ENCODE measurements around the gene EIF2S2. TPM values are rescaled to one million over a fixed set of nuclear protein-coding genes. Genes with fewer than 3 reads are reported as not detected.

Gene EIF2S2
- total RNA-seq, 2 donors from 2014 or later = 22.6 to 40.2 TPM

DNA sequence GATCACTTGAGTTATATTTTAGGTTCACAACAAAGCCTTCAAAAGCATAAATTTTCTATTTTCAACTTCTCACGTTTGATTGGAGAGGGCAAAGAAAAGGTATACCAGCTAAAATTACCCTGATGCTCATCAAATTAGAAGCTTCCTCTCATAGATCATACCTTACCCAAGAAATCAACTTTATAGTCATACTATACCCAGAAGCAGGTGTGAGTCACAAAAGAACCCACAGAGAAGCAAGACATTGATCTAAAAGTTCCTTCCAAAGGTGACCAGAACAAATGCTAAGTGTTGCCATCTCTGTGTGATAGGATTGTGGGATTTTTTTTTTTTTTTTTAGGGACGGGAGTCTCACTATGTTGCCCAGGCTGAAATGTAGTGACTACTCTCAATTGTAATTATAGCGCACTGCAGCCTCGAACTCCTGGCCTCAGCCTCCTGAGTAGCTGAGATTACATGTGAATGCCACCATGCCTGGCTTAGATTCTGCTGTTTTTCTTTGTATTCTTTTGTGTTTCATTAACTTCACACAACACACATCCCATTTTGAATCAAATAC, 3.3 kb downstream of the EIF2S2 start:
- H3K27ac ChIP-seq = no peak overlapping the region
- TF ChIP-seq, protein P1, sequence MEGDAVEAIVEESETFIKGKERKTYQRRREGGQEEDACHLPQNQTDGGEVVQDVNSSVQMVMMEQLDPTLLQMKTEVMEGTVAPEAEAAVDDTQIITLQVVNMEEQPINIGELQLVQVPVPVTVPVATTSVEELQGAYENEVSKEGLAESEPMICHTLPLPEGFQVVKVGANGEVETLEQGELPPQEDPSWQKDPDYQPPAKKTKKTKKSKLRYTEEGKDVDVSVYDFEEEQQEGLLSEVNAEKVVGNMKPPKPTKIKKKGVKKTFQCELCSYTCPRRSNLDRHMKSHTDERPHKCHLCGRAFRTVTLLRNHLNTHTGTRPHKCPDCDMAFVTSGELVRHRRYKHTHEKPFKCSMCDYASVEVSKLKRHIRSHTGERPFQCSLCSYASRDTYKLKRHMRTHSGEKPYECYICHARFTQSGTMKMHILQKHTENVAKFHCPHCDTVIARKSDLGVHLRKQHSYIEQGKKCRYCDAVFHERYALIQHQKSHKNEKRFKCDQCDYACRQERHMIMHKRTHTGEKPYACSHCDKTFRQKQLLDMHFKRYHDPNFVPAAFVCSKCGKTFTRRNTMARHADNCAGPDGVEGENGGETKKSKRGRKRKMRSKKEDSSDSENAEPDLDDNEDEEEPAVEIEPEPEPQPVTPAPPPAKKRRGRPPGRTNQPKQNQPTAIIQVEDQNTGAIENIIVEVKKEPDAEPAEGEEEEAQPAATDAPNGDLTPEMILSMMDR (IDR thresholded peaks at IDR 0.05) = no peak
- TF ChIP-seq POLR2A (IDR thresholded peaks at IDR 0.05) = no peak
- no peak for DNase-seq
- peaks cover 50% of the 10 kb centered on the region for H3K4me1 ChIP-seq
- intact Hi-C loops (cut with DNase I) = no loop called here
- 55 to 58% methylated on average over 4 of the region's 4 CpGs for WGBS, 2 donors
- no peaks in the 10 kb centered on the region for H3K27me3 ChIP-seq
- ATAC-seq = no peak
- H3K4me3 ChIP-seq = no peak overlapping the region
- H3K9me3 ChIP-seq = peaks cover 0 to 3% (median 0%) of the 10 kb centered on the region in 3 donors
- peaks cover 0 to 2% of the 10 kb centered on the region in 2 donors for H3K36me3 ChIP-seq (replicated peaks in 1 of 2; ENCODE audit: insufficient read depth in 1 of 2, low read depth in 2 of 2)

- no peaks in the 10 kb centered on the region for H3K27me3 ChIP-seq
- 74 to 80% methylated on average over 3 of the region's 3 CpGs for WGBS, 2 donors
- TF ChIP-seq, protein P1 (IDR thresholded peaks at IDR 0.05) = no peak
- no peak for TF ChIP-seq POLR2A (IDR thresholded peaks at IDR 0.05)
- H3K4me1 ChIP-seq = peaks cover 50% of the 10 kb centered on the region
- peaks cover 0 to 2% (median 0%) of the 10 kb centered on the region in 3 donors for H3K9me3 ChIP-seq
- H3K36me3 ChIP-seq (replicated peaks in 1 of 2; ENCODE audit: insufficient read depth in 1 of 2, low read depth in 2 of 2) = peaks cover 0 to 11% of the 10 kb centered on the region in 2 donors
- no peak overlapping the region for H3K4me3 ChIP-seq
- DNase-seq = no peak
- H3K27ac ChIP-seq = no peak overlapping the region
- ATAC-seq = no peak
- intact Hi-C loops (cut with DNase I) = no loop called here
Observed at GRCh38 chr20:34105978-34106675, 5.9 kb downstream of the EIF2S2 start.

- H3K36me3 ChIP-seq (replicated peaks in 1 of 2; ENCODE audit: insufficient read depth in 1 of 2, low read depth in 2 of 2) = peaks cover 0 to 13% of the 10 kb centered on the region in 2 donors
- DNase-seq (no peak), ATAC-seq (no peak)
- WGBS, 2 donors = 90 to 93% methylated on average over 3 of the region's 3 CpGs
- H3K9me3 ChIP-seq = no peaks in the 10 kb centered on the region
- H3K4me3 ChIP-seq = no peak overlapping the region
- no peak overlapping the region for H3K27ac ChIP-seq
- intact Hi-C loops (cut with DNase I) = no loop called here
- TF ChIP-seq, protein P1 (IDR thresholded peaks at IDR 0.05) = no peak
- no peak for TF ChIP-seq POLR2A (IDR thresholded peaks at IDR 0.05)
- H3K4me1 ChIP-seq = peaks cover 32% of the 10 kb centered on the region
- H3K27me3 ChIP-seq = no peaks in the 10 kb centered on the region
Observed at GRCh38 chr20:34104059-34104458, 8.0 kb downstream of the EIF2S2 start.

- intact Hi-C loops (cut with DNase I) = no loop called here
- no peak overlapping the region for H3K4me3 ChIP-seq
- H3K36me3 ChIP-seq (replicated peaks in 1 of 2; ENCODE audit: insufficient read depth in 1 of 2, low read depth in 2 of 2) = peaks cover 0 to 19% of the 10 kb centered on the region in 2 donors
- 96 to 100% methylated on average over 2 of the region's 2 CpGs for WGBS, 2 donors
- DNase-seq (no peak), ATAC-seq (no peak)
- H3K9me3 ChIP-seq = no peaks in the 10 kb centered on the region
- H3K27ac ChIP-seq = no peak overlapping the region
- TF ChIP-seq, protein P1 (IDR thresholded peaks at IDR 0.05) = no peak
- TF ChIP-seq POLR2A (IDR thresholded peaks at IDR 0.05) = no peak
- H3K4me1 ChIP-seq = peaks cover 15% of the 10 kb centered on the region
- H3K27me3 ChIP-seq = no peaks in the 10 kb centered on the region
Observed at GRCh38 chr20:34102342-34102741, 9.7 kb downstream of the EIF2S2 start.

Measured in body of pancreas (tissue), 4 donors.